Measurements from ENCODE around the gene TMEM217. TPM values are rescaled to one million over a fixed set of nuclear protein-coding genes. Genes with fewer than 3 reads are reported as not detected.

TMEM217 gene
- polyA plus RNA-seq, 3 donors = 0.09 to 0.29 TPM; not detected in 1

- Mint-ChIP-seq H3K4me1 (peaks cover 68% of the 10 kb centered on the region), H3K27ac (peak overlapping the region; percentile 46 to 86 (median 71)), H3K27me3 (ENCODE audit: low read depth in 3 of 3) (peaks cover 0 to 2% (median 1%) of the 10 kb centered on the region in 3 donors), H3K9me3 (peaks cover 0 to 2% (median 0%) of the 10 kb centered on the region in 7 donors), H3K4me3 (peak overlapping the region in 1 of 2 donors; percentile 44), H3K36me3 (peaks cover 51 to 54% of the 10 kb centered on the region in 2 donors)
- peaks cover 48 to 66% of the 10 kb centered on the region in 2 donors for H3K4me1 ChIP-seq (ENCODE audit: control insufficient read depth in 1 of 2, insufficient read depth in 2 of 2, low read length in 2 of 2)
- H3K9me3 ChIP-seq (replicated peaks in 1 of 2; ENCODE audit: control insufficient read depth in 1 of 2, insufficient read depth in 1 of 2, low read length in 2 of 2) = no peaks in the 10 kb centered on the region
- no peaks in the 10 kb centered on the region for H4K20me1 ChIP-seq (ENCODE audit: insufficient read depth, low read length)
- no peak for TF ChIP-seq CTCF (IDR thresholded peaks at IDR 0.05)
- peaks cover 50% of the 10 kb centered on the region for H3K79me2 ChIP-seq (ENCODE audit: insufficient read depth, low read length)
- H3K36me3 ChIP-seq (replicated peaks in 1 of 2; ENCODE audit: control insufficient read depth in 1 of 2, insufficient read depth in 2 of 2, low read length in 2 of 2) = peaks cover 21 to 30% of the 10 kb centered on the region in 2 donors
- H3K27ac ChIP-seq (ENCODE audit: low read depth in 1 of 2, low read length in 2 of 2) = peak overlapping the region; percentile 19 to 53
- 18% methylated on average over 9 of the region's 9 CpGs for WGBS (ENCODE audit: insufficient coverage)
- H3K4me2 ChIP-seq (replicated peaks; ENCODE audit: extremely low read depth, low read length, poor library complexity, severe bottlenecking) = peak overlapping the region; percentile 27
- no peak overlapping the region for H2AFZ ChIP-seq (ENCODE audit: insufficient read depth, low read depth, low read length, poor library complexity, severe bottlenecking)
- DNase-seq = peak in 2 of 3 donors; percentile 13 to 35
- H3K9ac ChIP-seq (ENCODE audit: insufficient read depth, low read length, poor library complexity, severe bottlenecking) = peak overlapping the region; percentile 4
- no peaks in the 10 kb centered on the region for H3K27me3 ChIP-seq (ENCODE audit: control insufficient read depth in 2 of 2, insufficient read depth in 2 of 2, low read length in 2 of 2)
- intact Hi-C loops (cut with micrococcal nuclease) = no loop called here
- H3K4me3 ChIP-seq (replicated peaks in 1 of 3; ENCODE audit: low read depth in 2 of 3, low read length in 3 of 3) = no peak overlapping the region
Observed at GRCh38 chr6:37279366-37280134, 21.6 kb upstream of the TMEM217 start.

- Mint-ChIP-seq H3K4me1 (peaks cover 79% of the 10 kb centered on the region), H3K27ac (peak overlapping the region in 1 of 7 donors; percentile 4), H3K4me3 (no peak overlapping the region), H3K27me3 (ENCODE audit: low read depth in 3 of 3) (peaks cover 0 to 1% (median 0%) of the 10 kb centered on the region in 3 donors), H3K36me3 (peaks cover 33 to 39% of the 10 kb centered on the region in 2 donors), H3K9me3 (no peaks in the 10 kb centered on the region)
- Histone ChIP-seq H3K79me2 (ENCODE audit: insufficient read depth, low read length) (peaks cover 66% of the 10 kb centered on the region), H3K27ac (ENCODE audit: low read depth in 1 of 2, low read length in 2 of 2) (no peak overlapping the region), H3K4me2 (replicated peaks; ENCODE audit: extremely low read depth, low read length, poor library complexity, severe bottlenecking) (no peak overlapping the region), H3K27me3 (ENCODE audit: control insufficient read depth in 2 of 2, insufficient read depth in 2 of 2, low read length in 2 of 2) (no peaks in the 10 kb centered on the region), H4K20me1 (ENCODE audit: insufficient read depth, low read length) (no peaks in the 10 kb centered on the region), H2AFZ (ENCODE audit: insufficient read depth, low read depth, low read length, poor library complexity, severe bottlenecking) (no peak overlapping the region), H3K4me1 (ENCODE audit: control insufficient read depth in 1 of 2, insufficient read depth in 2 of 2, low read length in 2 of 2) (peaks cover 46 to 64% of the 10 kb centered on the region in 2 donors), H3K9ac (ENCODE audit: insufficient read depth, low read length, poor library complexity, severe bottlenecking) (no peak overlapping the region), H3K4me3 (replicated peaks in 1 of 3; ENCODE audit: low read depth in 2 of 3, low read length in 3 of 3) (no peak overlapping the region), H3K9me3 (replicated peaks in 1 of 2; ENCODE audit: control insufficient read depth in 1 of 2, insufficient read depth in 1 of 2, low read length in 2 of 2) (no peaks in the 10 kb centered on the region), H3K36me3 (replicated peaks in 1 of 2; ENCODE audit: control insufficient read depth in 1 of 2, insufficient read depth in 2 of 2, low read length in 2 of 2) (peaks cover 0 to 6% of the 10 kb centered on the region in 2 donors)
- WGBS (ENCODE audit: insufficient coverage) = 43% methylated on average over 1 of the region's 6 CpGs
- TF ChIP-seq CTCF (IDR thresholded peaks at IDR 0.05) = no peak
- no peak for DNase-seq
- intact Hi-C loops (cut with micrococcal nuclease) = no loop called here
Observed at GRCh38 chr6:37277001-37277409, 19.1 kb upstream of the TMEM217 start.

Measured in CD14-positive monocyte (primary cell).